SK-N-SH (cell line): ENCODE measurements around the gene MAP1LC3B.

Source experiments
- CHD2 ChIP-seq: fragments of 150-350 bp; IDR thresholded peaks from 2 replicates; pipeline ENCODE4 v1.6.1; 2018; ENCODE audit warnings: low read length; ENCODE audit not compliant: partially characterized antibody
- EZH2phosphoT487 ChIP-seq: fragments of 200-600 bp; sonication (generic); IDR thresholded peaks from 2 replicates; pipeline ENCODE4 v1.6.1; 2017; ENCODE audit warnings: low read depth, mixed run types, mild to moderate bottlenecking, antibody characterized with exemption, moderate library complexity, borderline replicate concordance
- FOSL2 ChIP-seq: IDR thresholded peaks from 2 replicates; pipeline ENCODE4 v1.4.0; 2012; ENCODE audit warnings: low read depth, mild to moderate bottlenecking, moderate library complexity, borderline replicate concordance
- POLR2AphosphoS5 ChIP-seq: IDR thresholded peaks from 2 replicates; pipeline ENCODE4 v1.6.1; 2012; ENCODE audit warnings: low read depth, low read length
- REST ChIP-seq: IDR thresholded peaks from 2 replicates; pipeline ENCODE4 v1.6.1; 2012; ENCODE audit warnings: mild to moderate bottlenecking, low read depth, low read length, moderate library complexity
- RXRA ChIP-seq: IDR thresholded peaks from 2 replicates; pipeline ENCODE4 v1.4.0; 2012; ENCODE audit warnings: low read depth, mild to moderate bottlenecking, borderline replicate concordance
- SIN3A ChIP-seq: IDR thresholded peaks from 2 replicates; pipeline ENCODE4 v1.6.1; 2012; ENCODE audit warnings: low read depth, mild to moderate bottlenecking, low read length, moderate library complexity, borderline replicate concordance
- SMC3 ChIP-seq: IDR thresholded peaks from 2 replicates; pipeline ENCODE4 v1.6.1; 2012; ENCODE audit warnings: low read depth, low read length, improper control_type of control experiment
- TF ChIP-seq, protein P1 (sequence below): fragments of 200-600 bp; sonication (generic); IDR thresholded peaks from 2 replicates; pipeline ENCODE4 v1.6.1; 2017; ENCODE audit warnings: antibody characterized with exemption, mild to moderate bottlenecking, moderate library complexity
- TF ChIP-seq, protein P2 (sequence below): IDR thresholded peaks from 2 replicates; pipeline ENCODE4 v1.4.0; 2012; ENCODE audit warnings: low read depth

DNA sequence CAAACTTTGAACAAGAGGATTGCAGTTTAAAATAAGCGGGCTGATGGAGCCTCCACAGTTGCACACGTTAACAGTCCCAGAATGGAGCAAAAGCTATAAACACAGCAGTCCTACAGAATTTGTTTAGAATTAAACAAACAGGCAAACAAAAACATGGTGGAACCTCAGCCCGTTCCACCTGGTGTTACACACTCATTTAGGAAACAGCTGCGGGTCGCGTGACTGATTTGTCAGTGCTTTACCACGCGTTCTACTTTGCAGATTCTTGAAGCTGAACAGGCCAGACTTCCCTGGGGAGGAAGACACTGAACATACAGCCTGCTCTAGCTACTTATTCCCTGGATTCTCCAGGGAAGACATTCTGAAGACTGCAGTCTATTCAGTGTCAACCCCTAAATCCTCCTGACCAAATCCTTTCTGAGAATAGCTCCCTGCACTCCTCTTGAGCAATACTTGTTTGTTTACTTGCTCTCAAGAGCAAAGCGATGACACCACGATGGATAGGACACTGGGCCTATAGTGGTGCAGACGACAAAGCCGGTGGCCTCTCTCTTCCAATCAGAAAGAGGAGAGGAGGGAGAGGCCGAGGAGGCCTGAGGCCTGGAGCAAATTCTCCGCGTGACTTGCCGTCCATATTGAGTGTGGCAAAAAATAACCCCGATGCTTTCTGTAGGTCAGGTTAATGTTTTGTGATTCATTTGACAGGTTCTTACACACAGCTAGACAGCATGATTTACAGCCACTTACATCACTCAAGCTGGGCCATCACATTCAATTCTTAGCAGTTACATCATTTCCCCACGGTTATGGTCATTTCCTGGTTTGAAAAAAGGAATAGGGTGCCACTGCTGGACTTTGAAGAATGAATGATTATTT, 4.0 kb upstream of the MAP1LC3B start:
- TF ChIP-seq RXRA: no peak
- TF ChIP-seq, protein P1, sequence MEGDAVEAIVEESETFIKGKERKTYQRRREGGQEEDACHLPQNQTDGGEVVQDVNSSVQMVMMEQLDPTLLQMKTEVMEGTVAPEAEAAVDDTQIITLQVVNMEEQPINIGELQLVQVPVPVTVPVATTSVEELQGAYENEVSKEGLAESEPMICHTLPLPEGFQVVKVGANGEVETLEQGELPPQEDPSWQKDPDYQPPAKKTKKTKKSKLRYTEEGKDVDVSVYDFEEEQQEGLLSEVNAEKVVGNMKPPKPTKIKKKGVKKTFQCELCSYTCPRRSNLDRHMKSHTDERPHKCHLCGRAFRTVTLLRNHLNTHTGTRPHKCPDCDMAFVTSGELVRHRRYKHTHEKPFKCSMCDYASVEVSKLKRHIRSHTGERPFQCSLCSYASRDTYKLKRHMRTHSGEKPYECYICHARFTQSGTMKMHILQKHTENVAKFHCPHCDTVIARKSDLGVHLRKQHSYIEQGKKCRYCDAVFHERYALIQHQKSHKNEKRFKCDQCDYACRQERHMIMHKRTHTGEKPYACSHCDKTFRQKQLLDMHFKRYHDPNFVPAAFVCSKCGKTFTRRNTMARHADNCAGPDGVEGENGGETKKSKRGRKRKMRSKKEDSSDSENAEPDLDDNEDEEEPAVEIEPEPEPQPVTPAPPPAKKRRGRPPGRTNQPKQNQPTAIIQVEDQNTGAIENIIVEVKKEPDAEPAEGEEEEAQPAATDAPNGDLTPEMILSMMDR: no peak
- no peak for TF ChIP-seq EZH2phosphoT487
- TF ChIP-seq SIN3A: 0 out of 2 replicates have a peak, but pooled peaks have one; percentile 65
- no peak for TF ChIP-seq FOSL2
- TF ChIP-seq SMC3: no peak
- TF ChIP-seq, protein P2, sequence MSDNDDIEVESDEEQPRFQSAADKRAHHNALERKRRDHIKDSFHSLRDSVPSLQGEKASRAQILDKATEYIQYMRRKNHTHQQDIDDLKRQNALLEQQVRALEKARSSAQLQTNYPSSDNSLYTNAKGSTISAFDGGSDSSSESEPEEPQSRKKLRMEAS: peak; percentile 84
- TF ChIP-seq POLR2AphosphoS5: peak; percentile 48; the same call in 1 of the 2 replicates
- TF ChIP-seq CHD2: peak; percentile 91
- no peak for TF ChIP-seq REST
